ENCODE results near the gene TMEM18.

The TMEM18 gene

GRCh38 chr2:650343-651310, 26.6 kb downstream of the TMEM18 start:
- no peak for DNase-seq

GRCh38 chr2:649426-650342, 27.5 kb downstream of the TMEM18 start:
- no peak for DNase-seq

- DNase-seq: no peak
Measured at GRCh38 chr2:648476-649424, 28.5 kb downstream of the TMEM18 start.

- DNase-seq: no peak
Measured at GRCh38 chr2:647691-648231, 29.4 kb downstream of the TMEM18 start.

GRCh38 chr2:647003-647560, 30.1 kb downstream of the TMEM18 start:
- DNase-seq: no peak

GRCh38 chr2:644871-645270, 32.3 kb downstream of the TMEM18 start:
- DNase-seq: no peak

- no peak for DNase-seq
Measured at GRCh38 chr2:643761-644160, 33.4 kb downstream of the TMEM18 start.

GRCh38 chr2:643334-643733, 33.9 kb downstream of the TMEM18 start:
- DNase-seq: no peak

- DNase-seq: no peak
Measured at GRCh38 chr2:641872-642815, 35.1 kb downstream of the TMEM18 start.

GRCh38 chr2:641164-641871, 35.9 kb downstream of the TMEM18 start:
- no peak for DNase-seq

- no peak for DNase-seq
Measured at GRCh38 chr2:639703-640102, 37.5 kb downstream of the TMEM18 start.

- no peak for DNase-seq
Measured at GRCh38 chr2:637804-638203, 39.4 kb downstream of the TMEM18 start.

- DNase-seq: no peak
Measured at GRCh38 chr2:637406-637776, 39.8 kb downstream of the TMEM18 start.

- DNase-seq: peak; percentile 55
Measured at GRCh38 chr2:636641-637405, 40.4 kb downstream of the TMEM18 start.

GRCh38 chr2:635687-636621, 41.3 kb downstream of the TMEM18 start:
- no peak for DNase-seq

- no peak for DNase-seq
Measured at GRCh38 chr2:634636-635388, 42.4 kb downstream of the TMEM18 start.

GRCh38 chr2:634041-634440, 43.2 kb downstream of the TMEM18 start:
- DNase-seq: no peak
